CD4-positive, alpha-beta T cell treated with Interleukin-12 subunit alpha and Interleukin-12 subunit beta, for 1 hour (primary cell): ENCODE results near the gene PSMB10.

Experiments used
- DNase-seq: peaks from one replicate; pipeline ENCODE4 v3.0.0-alpha.2; 2020

Gene PSMB10

DNA sequence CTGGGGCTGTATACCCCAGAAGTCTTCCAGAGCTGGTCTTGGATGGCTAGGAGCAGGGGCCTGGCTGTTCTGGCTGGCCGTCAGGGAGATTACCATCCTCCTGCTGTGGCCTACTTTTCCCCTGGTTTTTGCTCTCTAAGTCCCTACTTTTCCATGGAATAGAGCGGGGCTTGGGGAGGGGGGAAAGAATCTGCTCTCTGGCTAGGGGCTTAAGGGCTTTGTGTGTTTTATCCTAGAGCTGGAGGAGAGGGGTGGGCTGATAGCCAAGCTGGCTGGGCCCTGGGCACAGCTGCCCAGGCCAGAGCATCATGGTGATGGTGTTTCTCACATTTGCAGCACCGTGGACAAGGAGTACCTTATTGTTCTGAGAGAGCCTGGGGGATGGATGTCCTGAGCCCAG is 48.3 kb downstream of the PSMB10 start:
- DNase-seq: no peak

DNA sequence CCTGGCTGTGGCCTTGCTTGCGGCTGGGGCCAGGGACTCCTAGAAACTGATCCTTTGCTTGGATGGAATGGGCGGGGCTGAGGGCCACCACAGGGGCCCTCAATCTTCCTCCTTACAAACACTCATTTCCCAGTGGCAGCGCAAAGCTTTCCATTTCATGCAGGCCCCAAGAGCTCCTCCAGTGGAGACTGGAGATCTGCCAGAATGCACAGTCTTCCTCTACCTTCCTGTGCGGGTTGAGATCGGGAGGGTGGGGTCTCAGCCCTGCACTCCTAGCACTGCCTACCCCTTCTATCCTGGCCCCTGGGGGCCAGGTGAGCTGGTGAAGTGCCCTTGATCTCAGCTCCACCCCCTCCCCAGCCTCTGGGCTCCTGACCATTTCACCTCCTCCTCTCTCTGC is 50.3 kb downstream of the PSMB10 start:
- no peak for DNase-seq

DNA sequence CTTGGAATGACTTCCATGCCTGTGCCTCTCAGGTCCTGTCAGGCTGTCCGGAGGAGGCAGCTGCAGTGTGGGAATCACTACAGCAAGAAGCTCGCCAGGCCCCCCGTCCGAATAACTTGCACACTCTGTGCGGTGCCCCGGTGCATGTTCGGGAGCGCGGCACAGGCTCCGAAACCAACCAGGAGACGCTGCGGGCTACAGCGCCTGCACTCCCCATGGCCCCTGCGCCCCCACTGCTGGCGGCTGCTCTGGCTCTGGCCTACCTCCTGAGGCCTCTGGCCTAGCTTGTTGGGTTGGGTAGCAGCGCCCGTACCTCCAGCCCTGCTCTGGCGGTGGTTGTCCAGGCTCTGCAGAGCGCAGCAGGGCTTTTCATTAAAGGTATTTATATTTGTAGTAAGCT is 50.7 kb downstream of the PSMB10 start:
- no peak for DNase-seq

GRCh38 chr16:67885545-67885944 is 51.1 kb downstream of the PSMB10 start:
- no peak for DNase-seq

- DNase-seq: no peak
These were observed 52.0 kb downstream of the PSMB10 start, which contains the start of gene NRN1L for GRCh38 chr16:67884684-67885083. Gene NRN1L, plus strand, starts transcription at chr16:67884885. Its CDS starts 19 bp downstream, at chr16:67884904.
